ENCODE results near the gene ADARB2. TPM values are rescaled to one million over a fixed set of nuclear protein-coding genes. Genes with fewer than 3 reads are reported as not detected.

Gene ADARB2
- total RNA-seq, 4 donors from 2014 or later = 0.13 to 6.1 (median 0.57) TPM

DNA sequence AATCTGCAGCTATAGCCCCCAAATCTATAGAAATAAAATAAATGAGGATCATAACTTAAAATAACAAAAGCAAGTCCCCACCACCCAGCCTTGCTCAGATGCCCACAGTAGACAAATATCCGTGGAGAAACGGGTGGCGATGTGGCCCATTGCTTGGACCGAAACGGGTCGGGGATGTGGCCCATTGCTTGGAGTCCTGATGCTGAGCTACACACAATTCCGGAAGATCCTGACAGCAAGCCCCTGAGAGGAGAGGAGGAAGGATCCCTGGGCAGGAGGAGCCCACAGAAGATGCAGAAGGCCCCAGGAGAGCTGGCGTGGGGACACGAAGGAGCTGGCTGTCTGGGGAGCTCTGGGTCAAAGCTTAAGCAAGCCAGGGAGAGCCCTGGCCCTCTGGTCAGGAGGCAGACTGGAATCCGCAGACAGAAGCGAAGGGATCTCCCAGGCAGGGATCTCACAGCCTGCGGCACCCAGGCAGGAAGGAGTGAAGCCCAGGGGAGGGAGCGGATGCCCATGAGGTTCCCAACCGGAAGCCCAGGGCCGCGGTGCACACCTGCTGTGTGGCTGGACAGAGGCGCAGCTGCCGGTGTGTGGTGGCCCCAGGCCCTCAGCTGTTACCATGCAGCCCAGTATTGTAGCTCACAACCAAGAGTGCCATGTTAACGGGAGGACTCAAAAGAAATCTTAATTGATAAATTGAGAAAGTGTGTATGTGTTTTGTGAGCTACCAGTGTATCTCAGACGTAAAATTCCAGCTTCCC, 138.8 kb downstream of the ADARB2 start:
- ATAC-seq (ENCODE audit: low FRiP score) = no peak
- TF ChIP-seq, protein P1, sequence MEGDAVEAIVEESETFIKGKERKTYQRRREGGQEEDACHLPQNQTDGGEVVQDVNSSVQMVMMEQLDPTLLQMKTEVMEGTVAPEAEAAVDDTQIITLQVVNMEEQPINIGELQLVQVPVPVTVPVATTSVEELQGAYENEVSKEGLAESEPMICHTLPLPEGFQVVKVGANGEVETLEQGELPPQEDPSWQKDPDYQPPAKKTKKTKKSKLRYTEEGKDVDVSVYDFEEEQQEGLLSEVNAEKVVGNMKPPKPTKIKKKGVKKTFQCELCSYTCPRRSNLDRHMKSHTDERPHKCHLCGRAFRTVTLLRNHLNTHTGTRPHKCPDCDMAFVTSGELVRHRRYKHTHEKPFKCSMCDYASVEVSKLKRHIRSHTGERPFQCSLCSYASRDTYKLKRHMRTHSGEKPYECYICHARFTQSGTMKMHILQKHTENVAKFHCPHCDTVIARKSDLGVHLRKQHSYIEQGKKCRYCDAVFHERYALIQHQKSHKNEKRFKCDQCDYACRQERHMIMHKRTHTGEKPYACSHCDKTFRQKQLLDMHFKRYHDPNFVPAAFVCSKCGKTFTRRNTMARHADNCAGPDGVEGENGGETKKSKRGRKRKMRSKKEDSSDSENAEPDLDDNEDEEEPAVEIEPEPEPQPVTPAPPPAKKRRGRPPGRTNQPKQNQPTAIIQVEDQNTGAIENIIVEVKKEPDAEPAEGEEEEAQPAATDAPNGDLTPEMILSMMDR (IDR thresholded peaks at IDR 0.05) = no peak
- DNase-seq (ENCODE audit: low spot score) = no peak

- TF ChIP-seq, protein P1 (IDR thresholded peaks at IDR 0.05) = no peak
- no peak for ATAC-seq (ENCODE audit: low FRiP score)
- DNase-seq (ENCODE audit: low spot score) = no peak
Observed at GRCh38 chr10:1597370-1598146, 139.8 kb downstream of the ADARB2 start.

- DNase-seq (ENCODE audit: low spot score) (no peak), ATAC-seq (ENCODE audit: low FRiP score) (no peak)
- TF ChIP-seq, protein P1 (IDR thresholded peaks at IDR 0.05) = no peak
Observed at GRCh38 chr10:1596482-1597099, 140.7 kb downstream of the ADARB2 start.

DNA sequence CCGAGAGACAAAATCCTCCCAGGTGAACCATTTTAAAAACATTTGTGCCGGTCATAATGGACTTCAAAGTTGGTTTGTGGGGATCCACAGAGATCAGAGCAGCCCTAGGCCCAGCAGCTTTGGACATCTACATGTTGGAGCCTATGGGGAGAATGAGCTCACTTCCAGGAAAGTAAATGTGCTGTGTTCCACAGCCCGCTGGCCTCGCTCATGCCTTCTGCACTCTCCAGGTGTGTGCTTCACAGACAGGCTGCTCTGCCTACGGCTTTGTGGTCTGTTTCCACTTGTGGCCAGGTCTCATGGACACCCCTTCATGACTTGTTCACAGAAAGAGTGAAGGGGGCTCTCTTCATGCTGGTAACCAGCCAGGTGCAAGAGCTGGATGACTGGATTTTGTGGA, 141.6 kb downstream of the ADARB2 start:
- TF ChIP-seq, protein P1 (IDR thresholded peaks at IDR 0.05) = no peak
- DNase-seq (ENCODE audit: low spot score) (no peak), ATAC-seq (ENCODE audit: low FRiP score) (no peak)

DNA sequence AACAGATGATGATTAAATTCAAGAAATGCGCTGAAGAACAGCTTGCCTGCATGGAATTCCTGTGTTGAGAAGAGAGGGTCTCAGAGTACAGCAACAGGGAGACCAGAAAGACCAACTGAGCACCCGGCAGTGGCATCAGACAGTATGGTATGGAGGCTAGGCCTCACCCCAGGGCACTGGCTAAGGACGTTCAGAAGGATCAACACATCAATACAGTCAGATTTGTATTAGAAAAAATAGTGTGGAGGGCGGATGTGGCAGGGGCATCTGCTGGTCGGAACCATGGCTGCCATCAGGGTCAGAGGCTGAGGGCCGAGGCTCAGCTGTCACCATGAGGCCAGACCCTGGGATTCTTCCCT, 142.1 kb downstream of the ADARB2 start:
- DNase-seq (ENCODE audit: low spot score) (no peak), ATAC-seq (ENCODE audit: low FRiP score) (no peak)
- TF ChIP-seq, protein P1 (IDR thresholded peaks at IDR 0.05) = no peak

DNA sequence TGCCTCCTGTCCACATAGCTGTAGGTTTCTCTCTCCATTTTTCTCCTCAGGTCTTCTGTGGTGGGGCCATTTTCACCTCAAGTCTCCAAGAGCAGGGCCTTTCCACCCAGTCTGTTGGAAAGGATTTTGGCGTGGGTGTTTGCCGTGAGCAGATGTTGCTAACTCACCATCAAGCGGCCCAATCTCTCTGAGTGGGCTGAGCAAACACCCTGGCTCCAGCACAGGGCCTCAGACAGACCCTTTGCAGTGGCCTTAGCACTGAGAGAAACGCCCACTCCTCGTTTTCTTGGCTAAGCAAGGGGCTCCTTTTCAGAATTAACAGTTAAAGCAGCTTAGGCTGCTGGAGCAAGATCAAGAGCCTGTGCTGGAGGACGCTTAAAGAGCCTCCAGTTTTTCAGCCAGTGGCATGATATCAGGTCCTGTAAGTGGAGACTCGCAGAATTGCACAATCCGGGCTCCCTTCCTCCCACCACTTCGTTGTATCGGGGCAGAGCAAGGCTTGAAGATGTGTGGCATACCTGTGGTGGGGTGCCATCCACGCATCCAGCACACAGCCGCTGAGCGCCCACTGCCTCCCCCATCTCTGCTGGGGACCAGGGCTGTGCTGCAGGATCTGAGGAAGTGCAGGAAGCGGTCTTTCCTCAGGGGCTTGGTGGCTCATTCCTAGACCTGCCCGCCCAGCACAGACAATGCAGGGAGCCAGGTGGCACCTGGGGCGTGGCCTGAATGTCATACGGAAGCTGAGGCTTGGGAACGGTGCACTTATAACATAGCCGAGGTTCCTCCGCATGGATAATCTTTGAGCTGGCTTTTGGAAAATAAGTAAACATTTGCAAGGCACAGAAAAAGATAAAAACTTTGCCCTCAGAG, 142.7 kb downstream of the ADARB2 start:
- DNase-seq (ENCODE audit: low spot score) = no peak
- TF ChIP-seq, protein P1 (IDR thresholded peaks at IDR 0.05) = no peak
- no peak for ATAC-seq (ENCODE audit: low FRiP score)
